Endothelial cell of umbilical vein (primary cell): ENCODE measurements around the gene CYP39A1. TPM values are rescaled to one million over a fixed set of nuclear protein-coding genes. Genes with fewer than 3 reads are reported as not detected.

Experiments
- BruUV-seq: library from RNA; stranded (reverse); fragments of 400-500 nt; replicated peaks from 2 replicates; lab custom pipeline; 2021; lab: Mats Ljungman, UMichigan
- CTCF ChIA-PET: fragments of 300-600, 350-600 bp; sonication (Branson Sonifier 250); formaldehyde crosslinking; loops from one replicate; lab custom pipeline; 2021; ENCODE audit warnings: antibody characterized with exemption, inconsistent platforms; lab: Charles Lee
- POLR2A ChIA-PET: fragments of 300-600, 350-600 bp; sonication (Branson Sonifier 250); formaldehyde crosslinking; loops from one replicate; lab custom pipeline; 2021; ENCODE audit warnings: antibody characterized with exemption, inconsistent platforms; lab: Charles Lee
- DNase-seq: peaks from one replicate; pipeline ENCODE4 v3.0.0-alpha.2; 2011; ENCODE audit warnings: low read depth, low spot score
- FAIRE-seq: peaks from 2 replicates; lab custom pipeline; 2011; peaks lifted over from hg19 to GRCh38; lab: Jason Lieb, UNC
- H2AFZ ChIP-seq: 2 replicates; pipeline ENCODE4 v1.6.0; 2012; ENCODE audit warnings: low read depth, low read length, control low read depth, inconsistent platforms
- H3K27ac ChIP-seq: 2 replicates; pipeline ENCODE4 v1.5.1; 2011; ENCODE audit warnings: low read depth, mild to moderate bottlenecking, control low read depth, low read length, moderate library complexity; ENCODE audit not compliant: insufficient read depth
- H3K27me3 ChIP-seq, 2 experiments: 2 replicates each; pipeline versions ENCODE4 v1.6.0 to v1.6.1; 2011; ENCODE audit warnings: low read length in 2 of 2, mixed read lengths in 1 of 2; ENCODE audit not compliant: control insufficient read depth in 2 of 2, insufficient read depth in 2 of 2
- H3K36me3 ChIP-seq, 2 experiments: 2 replicates in 1 of 2; 3 replicates in 1 of 2; pipeline ENCODE4 v1.5.1; 2011; ENCODE audit warnings: low read length in 2 of 2, mild to moderate bottlenecking in 1 of 2, moderate library complexity in 1 of 2; ENCODE audit not compliant: control insufficient read depth in 2 of 2, insufficient read depth in 2 of 2; ENCODE audit errors: extremely low read depth in 1 of 2
- H3K4me1 ChIP-seq: 3 replicates; pipeline ENCODE4 v1.5.1; 2011; ENCODE audit warnings: mild to moderate bottlenecking, low read length; ENCODE audit not compliant: control insufficient read depth, insufficient read depth; ENCODE audit errors: extremely low read depth
- H3K4me2 ChIP-seq: 2 replicates; pipeline ENCODE4 v1.6.1; 2011; ENCODE audit warnings: low read length, control low read depth, mixed read lengths; ENCODE audit not compliant: insufficient read depth
- H3K4me3 ChIP-seq, 3 experiments: fragments of 200-600 bp in 1 of 3; sonication (generic), shearing (Covaris generic) in 1 of 3; replicated peaks in 1 of 3; 2 replicates each; pipeline ENCODE4 v1.5.1; 2011 to 2016; ENCODE audit warnings: control low read depth in 3 of 3, low read length in 3 of 3, mild to moderate bottlenecking in 2 of 3, inconsistent platforms in 1 of 3, low read depth in 1 of 3, moderate library complexity in 1 of 3; ENCODE audit not compliant: insufficient read depth in 1 of 3
- H3K79me2 ChIP-seq: 2 replicates; pipeline ENCODE4 v1.6.0; 2012; ENCODE audit warnings: low read length, inconsistent platforms; ENCODE audit not compliant: control insufficient read depth, insufficient read depth
- H3K9ac ChIP-seq: replicated peaks from 2 replicates; pipeline ENCODE3; 2011; ENCODE audit warnings: low read length, control low read depth; ENCODE audit not compliant: insufficient read depth; ENCODE audit errors: extremely low read depth
- H3K9me1 ChIP-seq: replicated peaks from 3 replicates; pipeline ENCODE4 v1.6.0; 2011; ENCODE audit warnings: mild to moderate bottlenecking, low read length; ENCODE audit not compliant: control insufficient read depth, insufficient read depth; ENCODE audit errors: extremely low read depth
- H3K9me3 ChIP-seq: replicated peaks from 2 replicates; pipeline ENCODE4 v1.5.1; 2012; ENCODE audit warnings: low read length, inconsistent platforms; ENCODE audit not compliant: control insufficient read depth, insufficient read depth
- H4K20me1 ChIP-seq: replicated peaks from 2 replicates; pipeline ENCODE3; 2011; ENCODE audit warnings: mild to moderate bottlenecking, low read length; ENCODE audit not compliant: control insufficient read depth, insufficient read depth; ENCODE audit errors: extremely low read depth
- CTCF ChIP-seq, 2 donors: IDR thresholded peaks; 1 replicate in 1 of 2; 2 replicates in 1 of 2; pipeline ENCODE4 v1.5.1; 2011; ENCODE audit warnings: low read length in 2 of 2, mild to moderate bottlenecking in 2 of 2, moderate library complexity in 2 of 2, control low read depth in 1 of 2, inconsistent platforms in 1 of 2, low read depth in 1 of 2; ENCODE audit not compliant: insufficient read depth in 1 of 2; ENCODE audit errors: extremely low read depth in 1 of 2
- EZH2 ChIP-seq: IDR thresholded peaks from 2 replicates; pipeline ENCODE4 v1.6.1; 2012; ENCODE audit warnings: borderline replicate concordance, low read depth, mild to moderate bottlenecking, moderate library complexity, low read length, inconsistent platforms; ENCODE audit not compliant: severe bottlenecking
- GATA2 ChIP-seq: IDR thresholded peaks from 2 replicates; pipeline ENCODE4 v1.7.0; 2011; ENCODE audit warnings: low read depth, mild to moderate bottlenecking, moderate library complexity, mixed read lengths, low read length; ENCODE audit not compliant: insufficient read length, insufficient read depth
- JUN ChIP-seq: IDR thresholded peaks from 2 replicates; pipeline ENCODE4 v1.6.1; 2011; ENCODE audit warnings: borderline replicate concordance, low read depth; ENCODE audit not compliant: insufficient read length, insufficient read depth
- MAX ChIP-seq: IDR thresholded peaks from 2 replicates; pipeline ENCODE4 v1.6.1; 2011; ENCODE audit not compliant: insufficient read depth, insufficient read length
- POLR2A ChIP-seq: IDR thresholded peaks from 2 replicates; pipeline ENCODE4 v1.6.1; 2012; ENCODE audit warnings: low read depth, mild to moderate bottlenecking, control low read depth, low read length
- POLR2AphosphoS5 ChIP-seq: IDR thresholded peaks from 2 replicates; pipeline ENCODE4 v1.6.1; 2012; ENCODE audit warnings: low read depth, mild to moderate bottlenecking, control low read depth, low read length, moderate library complexity; ENCODE audit not compliant: insufficient read depth
- dilution Hi-C: fragments of 300-500 bp; cut with MboI; formaldehyde crosslinking; loops from one replicate; pipeline ENCODE4 v1.15.0; 2019; ENCODE audit warnings: low sequenced_read_pairs; ENCODE audit not compliant: extremely low pct_ligation_motif_present
- intact Hi-C: fragments of 100-400 bp; cut with micrococcal nuclease; formaldehyde crosslinking; loops from one replicate; pipeline ENCODE4 v1.10.0; 2022
- polyA plus RNA-seq, 4 experiments: library from polyadenylated mRNA; depleted of rRNA in 3 of 4; stranded (reverse) in 3 of 4; unstranded in 1 of 4; fragments of >200 nt; gene quantifications; 2 replicates each; pipeline versions ENCODE4 v1.2.1 to v1.2.3, GENCODE V29; 2011 to 2012; ENCODE audit warnings: missing spikeins in 1 of 4
- total RNA-seq: library from RNA; stranded (reverse); gene quantifications from 2 replicates; pipeline ENCODE4 v1.2.3, GENCODE V29; 2021

Gene CYP39A1
- total and polyA plus RNA-seq, 2 donors (not counting 3 experiments of a cell fraction or from before 2014, with no cell fraction given) = not detected

- CTCF ChIA-PET = no interaction called here
- H3K4me1 ChIP-seq = no peaks in the 10 kb centered on the region
- BruUV-seq = no TSS peak
Observed at GRCh38 chr6:46635462-46635861, 17.2 kb downstream of the CYP39A1 start.

More at GRCh38 chr6:46635462-46635861, 17.2 kb downstream of the CYP39A1 start:
- H3K9ac ChIP-seq = no peak overlapping the region
- no peaks in the 10 kb centered on the region for H3K36me3 ChIP-seq
- no peaks in the 10 kb centered on the region for H3K79me2 ChIP-seq
- H2AFZ ChIP-seq = no peak overlapping the region
- H3K4me3 ChIP-seq = no peak overlapping the region
- DNase-seq = no peak
- H3K27ac ChIP-seq = no peak overlapping the region
- TF ChIP-seq POLR2A = no peak
- no peak for TF ChIP-seq CTCF (IDR thresholded peaks at IDR 0.05; ENCODE audit: extremely low read depth in 1 of 2, insufficient read depth in 1 of 2, low read depth in 1 of 2, low read length in 2 of 2)
- TF ChIP-seq MAX = no peak
- no peak for TF ChIP-seq POLR2AphosphoS5
- no peak for TF ChIP-seq JUN
- TF ChIP-seq EZH2 = no peak
- no peak for TF ChIP-seq GATA2
- H3K4me2 ChIP-seq = no peak overlapping the region
- H3K27me3 ChIP-seq = no peaks in the 10 kb centered on the region
- intact Hi-C loops (no loop called here), dilution Hi-C loops (no loop called here)
- H3K9me3 ChIP-seq = no peaks in the 10 kb centered on the region
- FAIRE-seq = no peak
- POLR2A ChIA-PET = no interaction called here
- H4K20me1 ChIP-seq = no peaks in the 10 kb centered on the region
- no peaks in the 10 kb centered on the region for H3K9me1 ChIP-seq
